Measurements from ENCODE around the gene STRC.
"Not testable (repeated sequence)": the region's sequence is repeated elsewhere in the genome, so short reads cannot be mapped to it uniquely, and the experiment has no call there.

Gene STRC

GRCh38 chr15:43593328-43594190 is 25.0 kb downstream of the STRC start, which contains the start of gene CKMT1B:
TSS of gene CKMT1B (plus strand) at chr15:43594027. CDS start at chr15:43594219, 192 bp downstream.
- not testable (repeated sequence) for DNase-seq (ENCODE audit: extremely low read depth, low read depth)

GRCh38 chr15:43592841-43593240 is 25.8 kb downstream of the STRC start:
- H3K4me3 ChIP-seq (replicated peaks; ENCODE audit: low read depth, low read length); DNase-seq (ENCODE audit: extremely low read depth, low read depth): not testable (repeated sequence)

More at GRCh38 chr15:43593328-43594190, 25.0 kb downstream of the STRC start, which contains the start of gene CKMT1B:
- not testable (repeated sequence) for H3K4me3 ChIP-seq (replicated peaks; ENCODE audit: low read depth, low read length)

GRCh38 chr15:43589778-43590466 is 28.7 kb downstream of the STRC start, which contains the start of gene PPIP5K1:
TSS of gene PPIP5K1 (minus strand) at chr15:43590208. CDS start at chr15:43584504, 5,704 bp downstream.
- not testable (repeated sequence) for DNase-seq (ENCODE audit: extremely low read depth, low read depth); H3K4me3 ChIP-seq (replicated peaks; ENCODE audit: low read depth, low read length)

GRCh38 chr15:43574607-43575006 is 44.0 kb downstream of the STRC start:
- H3K4me3 ChIP-seq (replicated peaks; ENCODE audit: low read depth, low read length), result not testable (repeated sequence)

GRCh38 chr15:43566615-43567014 is 52.0 kb downstream of the STRC start:
- DNase-seq (ENCODE audit: extremely low read depth, low read depth); H3K4me3 ChIP-seq (replicated peaks; ENCODE audit: low read depth, low read length): not testable (repeated sequence)

More at GRCh38 chr15:43574607-43575006, 44.0 kb downstream of the STRC start:
- DNase-seq (ENCODE audit: extremely low read depth, low read depth), result not testable (repeated sequence)

- DNase-seq (ENCODE audit: extremely low read depth, low read depth); H3K4me3 ChIP-seq (replicated peaks; ENCODE audit: low read depth, low read length): not testable (repeated sequence)
Measured at GRCh38 chr15:43563793-43564192, 54.8 kb downstream of the STRC start.

GRCh38 chr15:43562753-43563152 is 55.8 kb downstream of the STRC start:
- not testable (repeated sequence) for DNase-seq (ENCODE audit: extremely low read depth, low read depth); H3K4me3 ChIP-seq (replicated peaks; ENCODE audit: low read depth, low read length)

GRCh38 chr15:43552986-43553385 is 65.6 kb downstream of the STRC start:
- no peak for TF ChIP-seq CTCF (IDR thresholded peaks at IDR 0.05; ENCODE audit: low read depth, low read length, missing control alignments)
- no peak overlapping the region for H3K4me3 ChIP-seq (replicated peaks; ENCODE audit: low read depth, low read length)
- DNase-seq (ENCODE audit: extremely low read depth, low read depth), result no peak

- TF ChIP-seq CTCF (IDR thresholded peaks at IDR 0.05; ENCODE audit: low read depth, low read length, missing control alignments), result no peak
- no peak for DNase-seq (ENCODE audit: extremely low read depth, low read depth)
- H3K4me3 ChIP-seq (replicated peaks; ENCODE audit: low read depth, low read length), result no peak overlapping the region
Measured at GRCh38 chr15:43552256-43552655, 66.3 kb downstream of the STRC start.

- DNase-seq (ENCODE audit: extremely low read depth, low read depth), result no peak
- no peak for TF ChIP-seq CTCF (IDR thresholded peaks at IDR 0.05; ENCODE audit: low read depth, low read length, missing control alignments)
- H3K4me3 ChIP-seq (replicated peaks; ENCODE audit: low read depth, low read length), result no peak overlapping the region
Measured at GRCh38 chr15:43550527-43551363, 67.9 kb downstream of the STRC start.
